GM23338 (cell line): ENCODE measurements around the gene COL1A1.

ENCODE experiments used
- CREB1 ChIP-seq: fragments of 250-450 bp; sonication (Bioruptor Pico); IDR thresholded peaks from 2 replicates; pipeline ENCODE4 v1.5.0; 2020; ENCODE audit warnings: low read depth, mild to moderate bottlenecking, moderate library complexity
- EZH2phosphoT487 ChIP-seq: fragments of 200-600 bp; sonication (generic); IDR thresholded peaks from one replicate; pipeline ENCODE4 v1.8.1; 2018; ENCODE audit warnings: antibody characterized with exemption; ENCODE audit not compliant: unreplicated experiment
- POLR2AphosphoS5 ChIP-seq: IDR thresholded peaks from 2 replicates; pipeline ENCODE4 v1.6.1; 2016; ENCODE audit warnings: antibody characterized with exemption, low read depth
- ZNF114 ChIP-seq: fragments of 250-450 bp; sonication (Bioruptor Pico); IDR thresholded peaks from 2 replicates; pipeline ENCODE4 v1.5.0; 2020; ENCODE audit warnings: mild to moderate bottlenecking, moderate library complexity
- TF ChIP-seq, protein P1 (sequence below), 2 experiments: fragments of 200-600 bp in 1 of 2; sonication (generic) in 1 of 2; conservative IDR thresholded peaks; 2 replicates each; pipeline versions ENCODE4 v1.5.1 to v1.6.1; 2016 to 2017; ENCODE audit warnings: antibody characterized with exemption in 2 of 2, low read depth in 2 of 2, mild to moderate bottlenecking in 2 of 2, moderate library complexity in 1 of 2

DNA sequence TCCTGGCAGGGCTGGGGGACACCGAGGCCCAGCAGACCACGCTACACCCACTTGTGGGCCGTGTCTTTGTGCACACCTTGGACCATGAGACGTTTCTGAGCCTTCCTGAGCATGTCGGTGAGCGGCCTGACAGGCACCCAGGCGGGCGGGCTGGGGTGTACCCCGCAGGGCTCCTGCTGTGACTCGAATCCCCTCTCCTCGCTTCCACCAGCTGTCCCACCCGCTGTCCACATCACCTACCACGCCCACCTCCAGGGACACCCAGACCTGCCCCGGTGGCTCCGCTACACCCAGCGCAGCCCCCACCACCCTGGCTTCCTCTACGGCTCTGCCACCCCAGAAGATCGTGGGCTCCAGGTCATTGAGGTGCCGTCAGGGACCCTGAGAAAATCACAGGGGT, 34.1 kb downstream of the COL1A1 start:
- TF ChIP-seq EZH2phosphoT487 (no peak), CREB1 (CRISPR knock-in tag) (no peak), POLR2AphosphoS5 (no peak), ZNF114 (CRISPR knock-in tag) (no peak)
- TF ChIP-seq, protein P1, sequence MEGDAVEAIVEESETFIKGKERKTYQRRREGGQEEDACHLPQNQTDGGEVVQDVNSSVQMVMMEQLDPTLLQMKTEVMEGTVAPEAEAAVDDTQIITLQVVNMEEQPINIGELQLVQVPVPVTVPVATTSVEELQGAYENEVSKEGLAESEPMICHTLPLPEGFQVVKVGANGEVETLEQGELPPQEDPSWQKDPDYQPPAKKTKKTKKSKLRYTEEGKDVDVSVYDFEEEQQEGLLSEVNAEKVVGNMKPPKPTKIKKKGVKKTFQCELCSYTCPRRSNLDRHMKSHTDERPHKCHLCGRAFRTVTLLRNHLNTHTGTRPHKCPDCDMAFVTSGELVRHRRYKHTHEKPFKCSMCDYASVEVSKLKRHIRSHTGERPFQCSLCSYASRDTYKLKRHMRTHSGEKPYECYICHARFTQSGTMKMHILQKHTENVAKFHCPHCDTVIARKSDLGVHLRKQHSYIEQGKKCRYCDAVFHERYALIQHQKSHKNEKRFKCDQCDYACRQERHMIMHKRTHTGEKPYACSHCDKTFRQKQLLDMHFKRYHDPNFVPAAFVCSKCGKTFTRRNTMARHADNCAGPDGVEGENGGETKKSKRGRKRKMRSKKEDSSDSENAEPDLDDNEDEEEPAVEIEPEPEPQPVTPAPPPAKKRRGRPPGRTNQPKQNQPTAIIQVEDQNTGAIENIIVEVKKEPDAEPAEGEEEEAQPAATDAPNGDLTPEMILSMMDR (conservative IDR thresholded peaks at IDR 0.05; ENCODE audit: low read depth in 2 of 2), result no peak
